ENCODE data around the gene SLC1A7.

Gene SLC1A7

GRCh38 chr1:53080041-53080440, 62.4 kb downstream of the SLC1A7 start:
- TF ChIP-seq CTCF (IDR thresholded peaks at IDR 0.05; ENCODE audit: control extremely low read depth, extremely low read depth, low read depth, missing control alignments), result no peak
- CTCF ChIA-PET, result no interaction called here
- no peak for DNase-seq (ENCODE audit: extremely low spot score)
- POLR2A ChIA-PET, result no interaction called here

GRCh38 chr1:53079251-53079650, 63.2 kb downstream of the SLC1A7 start:
- ChIA-PET CTCF (interaction anchor here (1.1 kb wide), 1 partner anchor 8 kb away, joined by 3 read pairs; no protein-coding TSS in a partner anchor), POLR2A (no interaction called here)
- no peak for DNase-seq (ENCODE audit: extremely low spot score)
- TF ChIP-seq CTCF (IDR thresholded peaks at IDR 0.05; ENCODE audit: control extremely low read depth, extremely low read depth, low read depth, missing control alignments), result no peak

DNA sequence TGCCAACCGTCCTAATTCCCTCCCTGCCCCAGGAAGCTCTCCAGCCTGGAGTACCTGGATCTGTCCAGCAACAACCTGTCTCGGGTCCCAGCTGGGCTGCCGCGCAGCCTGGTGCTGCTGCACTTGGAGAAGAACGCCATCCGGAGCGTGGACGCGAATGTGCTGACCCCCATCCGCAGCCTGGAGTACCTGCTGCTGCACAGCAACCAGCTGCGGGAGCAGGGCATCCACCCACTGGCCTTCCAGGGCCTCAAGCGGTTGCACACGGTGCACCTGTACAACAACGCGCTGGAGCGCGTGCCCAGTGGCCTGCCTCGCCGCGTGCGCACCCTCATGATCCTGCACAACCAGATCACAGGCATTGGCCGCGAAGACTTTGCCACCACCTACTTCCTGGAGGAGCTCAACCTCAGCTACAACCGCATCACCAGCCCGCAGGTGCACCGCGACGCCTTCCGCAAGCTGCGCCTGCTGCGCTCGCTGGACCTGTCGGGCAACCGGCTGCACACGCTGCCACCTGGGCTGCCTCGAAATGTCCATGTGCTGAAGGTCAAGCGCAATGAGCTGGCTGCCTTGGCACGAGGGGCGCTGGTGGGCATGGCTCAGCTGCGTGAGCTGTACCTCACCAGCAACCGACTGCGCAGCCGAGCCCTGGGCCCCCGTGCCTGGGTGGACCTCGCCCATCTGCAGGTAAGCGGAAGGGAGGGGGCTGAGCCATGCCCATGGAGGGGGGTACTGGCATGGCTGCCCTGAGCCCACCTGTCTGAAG, 63.9 kb downstream of the SLC1A7 start:
- ChIA-PET CTCF (interaction anchor here (1.1 to 1.3 kb wide), 2 partner anchors 9 to 25 kb away, joined by 3 to 4 read pairs; no protein-coding TSS in a partner anchor), POLR2A (no interaction called here)
- TF ChIP-seq CTCF (IDR thresholded peaks at IDR 0.05; ENCODE audit: control extremely low read depth, extremely low read depth, low read depth, missing control alignments), result no peak
- no peak for DNase-seq (ENCODE audit: extremely low spot score)

GRCh38 chr1:53077599-53077965, 64.9 kb downstream of the SLC1A7 start:
- DNase-seq (ENCODE audit: extremely low spot score), result no peak
- ChIA-PET CTCF (interaction anchor here (1.3 to 1.4 kb wide), 2 partner anchors 21 to 24 kb away, joined by 3 to 4 read pairs; no protein-coding TSS in a partner anchor), POLR2A (no interaction called here)
- no peak for TF ChIP-seq CTCF (IDR thresholded peaks at IDR 0.05; ENCODE audit: control extremely low read depth, extremely low read depth, low read depth, missing control alignments)

- no peak for TF ChIP-seq CTCF (IDR thresholded peaks at IDR 0.05; ENCODE audit: control extremely low read depth, extremely low read depth, low read depth, missing control alignments)
- no peak for DNase-seq (ENCODE audit: extremely low spot score)
- POLR2A ChIA-PET, result no interaction called here
- CTCF ChIA-PET, result interaction anchor here (1.3 to 1.4 kb wide), 2 partner anchors 20 to 24 kb away, joined by 3 to 4 read pairs; no protein-coding TSS in a partner anchor
Measured at GRCh38 chr1:53076721-53077598, 65.5 kb downstream of the SLC1A7 start.

DNA sequence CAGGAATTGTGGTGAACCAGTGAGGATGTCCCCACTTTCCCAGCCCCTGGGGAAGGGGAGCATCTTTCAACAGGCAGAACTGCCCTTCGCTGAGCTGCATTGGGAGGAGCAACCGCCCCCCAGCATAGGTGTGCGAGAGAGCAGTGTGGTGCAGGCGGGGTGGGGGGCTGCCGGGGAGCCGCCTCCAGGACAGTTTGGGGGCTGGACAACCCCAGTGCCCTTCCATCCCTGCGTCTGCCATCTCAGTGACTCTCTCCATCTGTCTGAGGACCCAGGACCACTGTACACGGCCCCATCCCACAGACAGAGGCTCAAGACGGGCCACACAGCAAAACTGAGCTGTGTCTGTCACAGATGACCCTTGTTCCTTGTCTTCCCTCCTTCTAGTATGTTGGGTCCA, 66.3 kb downstream of the SLC1A7 start:
- no peak for DNase-seq (ENCODE audit: extremely low spot score)
- no peak for TF ChIP-seq CTCF (IDR thresholded peaks at IDR 0.05; ENCODE audit: control extremely low read depth, extremely low read depth, low read depth, missing control alignments)

More for the DNA sequence above, 66.3 kb downstream of the SLC1A7 start:
- ChIA-PET POLR2A (no interaction called here), CTCF (no interaction called here)
